GM12873 (cell line): Measurements from ENCODE around the gene SOHLH1.

Experiments
- CTCF ChIP-seq: IDR thresholded peaks from 2 replicates; pipeline ENCODE4 v1.5.1; 2012; ENCODE audit warnings: low read depth, mild to moderate bottlenecking, moderate library complexity, low read length, control low read depth; ENCODE audit not compliant: insufficient read depth; ENCODE audit errors: missing control alignments

SOHLH1 gene

GRCh38 chr9:135649508-135649907, 49.8 kb downstream of the SOHLH1 start:
- TF ChIP-seq CTCF: no peak

GRCh38 chr9:135648494-135649410, 50.5 kb downstream of the SOHLH1 start:
- no peak for TF ChIP-seq CTCF

GRCh38 chr9:135647884-135648283, 51.4 kb downstream of the SOHLH1 start:
- no peak for TF ChIP-seq CTCF

- no peak for TF ChIP-seq CTCF
These were observed 54.6 kb downstream of the SOHLH1 start for GRCh38 chr9:135644631-135645218.
